Ascending aorta (tissue), 2 donors: ENCODE measurements around the gene NTN5. TPM values are rescaled to one million over a fixed set of nuclear protein-coding genes. Genes with fewer than 3 reads are reported as not detected.
"Not testable (repeated sequence)": the region's sequence is repeated elsewhere in the genome, so short reads cannot be mapped to it uniquely, and the experiment has no call there.

Experiments
- DNase-seq, 2 donors: peaks; one replicate each; pipeline ENCODE4 v3.0.0-alpha.2; 2019; ENCODE audit warnings: low spot score in 2 of 2
- H3K27ac ChIP-seq, 2 donors: fragments of 200-600 bp; sonication (generic); one replicate each; pipeline ENCODE4 v1.5.1; 2016 to 2017; ENCODE audit warnings: mild to moderate bottlenecking in 1 of 2
- H3K27me3 ChIP-seq: fragments of 200-600 bp; sonication (generic); one replicate; pipeline ENCODE4 v1.5.1; 2017
- H3K36me3 ChIP-seq, 2 donors: fragments of 200-600 bp; sonication (generic); one replicate each; pipeline ENCODE4 v1.5.1; 2016
- H3K4me1 ChIP-seq, 2 donors: fragments of 200-600 bp; sonication (generic); one replicate each; pipeline ENCODE4 v1.5.1; 2016 to 2017; ENCODE audit warnings: mild to moderate bottlenecking in 1 of 2
- H3K4me3 ChIP-seq, 2 donors: fragments of 200-600 bp; sonication (generic); one replicate each; pipeline ENCODE4 v1.5.1; 2016 to 2017; ENCODE audit warnings: mild to moderate bottlenecking in 1 of 2
- H3K9me3 ChIP-seq, 2 donors: fragments of 200-600 bp; sonication (generic); one replicate each; pipeline ENCODE4 v1.5.1; 2016
- CTCF ChIP-seq, 3 experiments: fragments of 200-600 bp in 2 of 3; fragments of 450-650 bp in 1 of 3; sonication (generic) in 2 of 3; IDR thresholded peaks; one replicate each; pipeline ENCODE4 v1.5.1; 2016 to 2019; ENCODE audit warnings: antibody characterized with exemption in 3 of 3, mild to moderate bottlenecking in 1 of 3, moderate library complexity in 1 of 3
- intact Hi-C: fragments of 100-400 bp; cut with DNase I; formaldehyde crosslinking; loops from one replicate; pipeline ENCODE4 v1.15.1; 2023
- total RNA-seq: library from RNA; depleted of rRNA; stranded (reverse); fragments of >200 nt; gene quantifications from one replicate; pipeline ENCODE4 v1.1.0, GENCODE V29; 2016

NTN5 gene
- total RNA-seq, 1 donor from 2014 or later, result not detected

- intact Hi-C loops, result no loop called here
- no peak for DNase-seq
- TF ChIP-seq CTCF (IDR thresholded peaks at IDR 0.05), result no peak
- H3K27ac ChIP-seq, result no peak overlapping the region
- H3K9me3 ChIP-seq, result no peaks in the 10 kb centered on the region
- no peaks in the 10 kb centered on the region for H3K27me3 ChIP-seq
- no peak overlapping the region for H3K4me3 ChIP-seq
- no peaks in the 10 kb centered on the region for H3K4me1 ChIP-seq
- peaks cover 4 to 8% of the 10 kb centered on the region in 2 donors for H3K36me3 ChIP-seq
Observed at GRCh38 chr19:48703316-48703715, 30.5 kb upstream of the NTN5 start.

- no peak for DNase-seq
- Histone ChIP-seq H3K36me3 (peaks cover 4 to 8% of the 10 kb centered on the region in 2 donors), H3K9me3 (no peaks in the 10 kb centered on the region), H3K4me1 (no peaks in the 10 kb centered on the region), H3K27me3 (no peaks in the 10 kb centered on the region), H3K27ac (no peak overlapping the region), H3K4me3 (no peak overlapping the region)
- intact Hi-C loops, result no loop called here
- TF ChIP-seq CTCF (IDR thresholded peaks at IDR 0.05), result no peak
Observed at GRCh38 chr19:48702701-48703100, 29.9 kb upstream of the NTN5 start.

- H3K9me3 ChIP-seq, result no peaks in the 10 kb centered on the region
- no peak for DNase-seq
- H3K4me3 ChIP-seq, result no peak overlapping the region
- intact Hi-C loops, result no loop called here
- no peaks in the 10 kb centered on the region for H3K27me3 ChIP-seq
- TF ChIP-seq CTCF (IDR thresholded peaks at IDR 0.05), result no peak
- H3K4me1 ChIP-seq, result no peaks in the 10 kb centered on the region
- no peak overlapping the region for H3K27ac ChIP-seq
- peaks cover 4% of the 10 kb centered on the region in 2 donors for H3K36me3 ChIP-seq
Observed at GRCh38 chr19:48698046-48698445, 25.2 kb upstream of the NTN5 start.

- Histone ChIP-seq H3K27ac (no peak overlapping the region), H3K36me3 (peaks cover 3 to 4% of the 10 kb centered on the region in 2 donors), H3K27me3 (no peaks in the 10 kb centered on the region), H3K9me3 (no peaks in the 10 kb centered on the region), H3K4me1 (no peaks in the 10 kb centered on the region), H3K4me3 (peak overlapping the region in 1 of 2 donors; percentile 21)
- no peak for TF ChIP-seq CTCF (IDR thresholded peaks at IDR 0.05)
- intact Hi-C loops, result no loop called here
- DNase-seq, result no peak
Observed at GRCh38 chr19:48696353-48697010, 23.7 kb upstream of the NTN5 start.

GRCh38 chr19:48695743-48696352 is 23.0 kb upstream of the NTN5 start, which contains the start of gene FUT2:
Gene FUT2, plus strand, starts transcription at chr19:48695971. Its CDS starts 6,986 bp downstream, at chr19:48702957.
- TF ChIP-seq CTCF (IDR thresholded peaks at IDR 0.05), result no peak
- H3K27ac ChIP-seq, result no peak within 1 kb of the TSS
- no peaks in the 10 kb centered on the region for H3K4me1 ChIP-seq
- peaks cover 0 to under 1% of the 10 kb centered on the region in 2 donors for H3K36me3 ChIP-seq
- H3K4me3 ChIP-seq, result peak within 1 kb of the TSS in 1 of 2 donors; percentile 21
- DNase-seq, result no peak
- intact Hi-C loops, result no loop called here
- no peaks in the 10 kb centered on the region for H3K9me3 ChIP-seq
- no peaks in the 10 kb centered on the region for H3K27me3 ChIP-seq

- not testable (repeated sequence) for H3K4me1 ChIP-seq
Observed at GRCh38 chr19:48693629-48694028, 20.8 kb upstream of the NTN5 start.

More at GRCh38 chr19:48693629-48694028, 20.8 kb upstream of the NTN5 start:
- DNase-seq, intact Hi-C loops, H3K27me3 ChIP-seq, H3K27ac ChIP-seq, H3K36me3 ChIP-seq, H3K9me3 ChIP-seq, H3K4me3 ChIP-seq: not testable (repeated sequence)
